Activated CD4-positive, CD25-positive, alpha-beta regulatory T cell treated with anti-CD3 and anti-CD28 coated beads, Interleukin-2, amount 50 U/mL, for 72 hours (primary cell): ENCODE measurements around the gene HMCES.

Source experiments
- DNase-seq: peaks from one replicate; pipeline ENCODE4 v3.0.0; 2021

Gene HMCES, protein sequence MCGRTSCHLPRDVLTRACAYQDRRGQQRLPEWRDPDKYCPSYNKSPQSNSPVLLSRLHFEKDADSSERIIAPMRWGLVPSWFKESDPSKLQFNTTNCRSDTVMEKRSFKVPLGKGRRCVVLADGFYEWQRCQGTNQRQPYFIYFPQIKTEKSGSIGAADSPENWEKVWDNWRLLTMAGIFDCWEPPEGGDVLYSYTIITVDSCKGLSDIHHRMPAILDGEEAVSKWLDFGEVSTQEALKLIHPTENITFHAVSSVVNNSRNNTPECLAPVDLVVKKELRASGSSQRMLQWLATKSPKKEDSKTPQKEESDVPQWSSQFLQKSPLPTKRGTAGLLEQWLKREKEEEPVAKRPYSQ

DNA sequence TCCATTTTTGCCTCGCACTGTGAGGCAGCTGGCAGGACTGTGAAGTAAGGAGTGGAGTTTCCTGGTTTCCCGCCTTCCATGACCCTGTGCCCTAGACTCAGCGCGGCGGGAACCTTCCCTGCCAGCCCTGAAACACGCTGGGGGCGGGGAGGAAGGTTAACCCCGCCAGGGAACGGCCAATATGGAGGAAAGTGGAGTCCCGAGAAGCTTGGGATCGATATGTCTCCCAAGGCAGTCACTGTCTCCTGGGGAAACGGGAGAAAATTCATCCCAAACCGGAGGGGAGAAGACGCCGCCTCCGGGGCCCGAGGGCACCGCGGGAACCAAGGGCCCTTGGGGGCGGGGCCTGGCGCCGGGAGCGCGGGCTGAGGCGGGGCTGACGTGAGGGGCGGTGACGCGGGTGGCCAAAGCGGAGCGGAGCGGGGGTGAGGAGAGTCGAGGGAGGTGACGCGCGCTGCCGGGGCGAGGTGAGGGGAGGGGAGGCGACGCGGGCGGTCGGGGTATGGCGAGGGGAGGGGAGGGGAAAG lies at the start of gene HMCES:
Gene HMCES, plus strand, starts transcription at position 432 of the 527 bp plus-strand sequence. CDS start 863 bp downstream, outside the sequence.
- peak; percentile 96 for DNase-seq

GRCh38 chr3:129228891-129229585 lies 49.6 kb upstream of the HMCES start:
- no peak for DNase-seq

DNA sequence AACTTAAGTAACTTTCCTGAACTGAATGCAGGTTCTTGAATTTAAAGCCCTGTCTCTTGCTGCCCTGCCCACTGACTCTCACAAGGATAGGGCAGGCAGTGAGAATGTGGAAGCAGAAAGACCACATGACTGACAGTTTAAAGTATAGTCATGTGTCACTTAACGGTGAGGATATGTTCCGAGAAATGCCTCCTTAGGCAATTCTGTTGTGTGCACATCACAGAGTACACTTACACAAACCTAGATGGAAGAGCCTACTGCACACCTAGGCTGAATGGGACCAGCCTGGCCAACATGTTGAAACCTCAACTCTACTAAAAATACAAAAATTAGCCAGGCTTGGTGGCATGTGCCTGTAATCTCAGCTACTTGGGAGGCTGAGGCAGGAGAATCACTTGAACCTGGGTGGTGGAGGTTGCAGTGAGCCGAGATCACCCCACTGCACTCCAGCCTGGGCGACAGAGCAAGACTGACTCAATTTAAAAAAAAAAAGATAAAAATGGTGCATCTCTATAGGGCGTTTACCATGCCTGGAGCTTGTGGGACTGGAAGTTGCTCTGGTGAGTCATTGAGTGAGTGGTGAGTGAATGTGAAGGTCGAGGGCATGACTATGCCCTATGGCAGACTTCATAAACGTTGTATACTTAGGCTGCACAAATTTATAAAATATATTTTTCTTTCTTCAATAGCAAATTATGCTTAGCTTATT lies 48.2 kb upstream of the HMCES start:
- DNase-seq = no peak

DNA sequence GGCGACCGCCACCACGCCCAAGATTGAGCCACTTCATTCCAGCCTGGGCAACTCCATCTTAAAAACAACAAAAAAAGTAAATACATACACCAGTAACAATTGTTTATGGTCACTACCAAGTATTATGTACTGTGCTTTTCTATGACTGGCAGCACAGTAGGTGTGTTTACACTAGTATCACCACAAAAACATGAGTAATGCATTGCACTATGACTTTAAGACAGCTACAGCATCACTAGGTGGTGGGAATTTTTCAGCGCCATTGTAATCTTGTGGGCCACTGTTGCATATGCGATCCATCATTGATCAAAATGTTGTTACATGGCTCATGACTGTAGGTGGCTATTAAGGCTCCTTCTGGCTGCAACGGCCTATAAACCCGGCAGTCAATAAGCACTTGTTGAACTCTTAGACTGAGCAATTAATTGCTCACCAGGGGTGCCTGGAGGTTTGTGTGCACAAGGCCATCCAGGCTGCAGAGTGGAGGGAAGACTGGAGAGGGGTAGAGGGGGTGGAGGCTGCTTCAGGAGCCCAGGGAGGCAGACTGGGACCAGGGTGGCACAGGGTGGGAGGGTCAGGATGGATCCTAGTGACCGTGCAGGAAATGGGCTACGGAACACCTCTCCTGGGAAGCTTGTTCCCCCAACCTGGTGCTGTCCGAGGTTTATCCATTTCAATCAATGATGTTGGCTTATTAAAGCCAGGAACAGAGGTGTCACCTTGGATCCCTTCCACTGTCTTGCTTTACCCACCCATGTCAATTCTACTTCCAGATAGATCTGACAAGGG lies 47.1 kb upstream of the HMCES start:
- no peak for DNase-seq

- DNase-seq = no peak
These were observed 45.1 kb upstream of the HMCES start for GRCh38 chr3:129233538-129233937.

- no peak for DNase-seq
These were observed 44.2 kb upstream of the HMCES start for GRCh38 chr3:129234441-129234840.

DNA sequence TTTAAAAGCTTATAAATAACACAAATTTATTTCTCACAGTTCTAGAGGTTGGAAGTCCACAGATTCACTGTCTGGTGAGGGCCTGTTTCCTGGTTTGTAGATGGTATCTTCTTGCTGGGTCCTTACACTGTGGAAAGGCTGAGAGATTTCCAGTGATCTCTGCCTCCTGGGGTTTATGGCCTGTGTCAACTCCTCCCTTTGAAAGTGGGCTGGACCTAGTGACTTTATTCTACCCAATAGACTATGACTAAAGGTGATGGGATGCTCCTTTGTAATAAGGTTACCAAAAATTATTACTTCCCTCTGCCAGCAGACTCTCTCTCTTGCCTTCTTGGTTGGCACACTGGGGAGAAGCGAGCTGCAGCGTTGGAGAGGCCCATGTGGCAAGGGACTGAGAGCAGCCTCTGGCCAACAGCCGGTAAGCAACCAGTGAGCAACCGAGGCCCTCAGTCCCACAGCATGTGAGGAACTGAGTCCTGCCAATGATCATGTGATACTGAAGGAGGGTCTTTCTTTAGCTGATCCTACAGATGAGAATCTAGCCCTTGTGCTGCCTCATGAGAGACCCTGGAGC lies 43.2 kb upstream of the HMCES start:
- no peak for DNase-seq

GRCh38 chr3:129238945-129239705 lies 39.5 kb upstream of the HMCES start:
- DNase-seq = no peak

- no peak for DNase-seq
These were observed 38.7 kb upstream of the HMCES start for GRCh38 chr3:129239991-129240390.

DNA sequence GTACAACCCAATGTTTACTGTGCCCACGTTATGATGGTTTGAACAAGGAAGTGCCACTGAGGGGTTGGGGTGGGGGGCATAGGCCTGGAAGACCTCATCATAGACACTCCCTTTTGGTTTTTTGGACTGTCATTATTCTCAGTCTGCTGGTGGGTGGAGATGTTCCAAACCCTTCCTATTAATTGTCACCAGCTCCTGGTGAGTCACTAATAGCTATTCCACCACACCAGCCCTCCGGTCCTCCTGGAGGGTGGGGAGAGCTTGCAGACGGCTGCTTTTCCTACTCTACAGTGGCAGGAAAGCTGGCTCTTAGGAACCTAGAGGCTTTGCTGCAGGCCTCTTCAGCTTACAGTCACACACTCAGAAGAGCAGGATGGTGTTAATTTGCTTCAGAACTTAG lies 38.2 kb upstream of the HMCES start:
- DNase-seq = no peak

GRCh38 chr3:129245141-129245540 lies 33.5 kb upstream of the HMCES start:
- DNase-seq = no peak

- DNase-seq = peak; percentile 66
These were observed 32.9 kb upstream of the HMCES start for GRCh38 chr3:129245641-129246306.

GRCh38 chr3:129246636-129247035 lies 32.0 kb upstream of the HMCES start:
- no peak for DNase-seq

GRCh38 chr3:129248286-129248979 lies 30.2 kb upstream of the HMCES start:
- DNase-seq = no peak

GRCh38 chr3:129249284-129250065 lies 29.2 kb upstream of the HMCES start, which contains the start of gene COPG1:
COPG1 (plus strand) TSS chr3:129249606; CDS start chr3:129249710, 104 bp downstream.
- peak; percentile 89 for DNase-seq

- DNase-seq = no peak
These were observed 25.9 kb upstream of the HMCES start for GRCh38 chr3:129252748-129253147.

DNA sequence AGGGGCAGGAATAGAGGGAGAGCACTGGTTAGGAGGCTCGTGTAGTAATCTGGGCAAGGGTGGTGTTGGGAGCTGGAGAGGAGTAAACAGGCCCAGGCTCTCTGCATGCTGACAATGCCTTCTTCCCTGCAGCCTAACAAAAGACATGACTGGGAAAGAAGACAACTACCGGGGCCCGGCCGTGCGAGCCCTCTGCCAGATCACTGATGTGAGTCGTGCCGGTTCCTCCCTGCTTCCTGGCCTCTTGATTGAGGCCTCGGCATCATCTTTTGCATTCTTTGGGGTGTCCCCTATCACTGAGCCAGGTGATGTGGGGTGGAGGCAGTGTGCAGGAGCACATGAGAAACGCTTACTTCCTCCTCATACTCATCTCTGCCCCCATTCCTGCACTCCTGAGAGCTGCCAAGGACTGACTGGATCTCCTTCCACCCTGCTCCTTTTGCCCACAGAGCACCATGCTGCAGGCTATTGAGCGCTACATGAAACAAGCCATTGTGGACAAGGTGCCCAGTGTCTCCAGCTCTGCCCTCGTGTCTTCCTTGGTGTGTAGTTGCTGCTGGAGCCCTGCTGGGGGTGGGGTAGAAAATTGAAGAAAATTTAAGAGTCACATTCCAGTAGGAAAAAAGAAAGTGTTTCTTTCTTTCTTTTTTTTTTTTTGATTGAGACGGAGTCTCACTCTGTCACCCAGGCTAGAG lies 24.0 kb upstream of the HMCES start:
- no peak for DNase-seq

GRCh38 chr3:129256270-129256669 lies 22.4 kb upstream of the HMCES start:
- DNase-seq = no peak

DNA sequence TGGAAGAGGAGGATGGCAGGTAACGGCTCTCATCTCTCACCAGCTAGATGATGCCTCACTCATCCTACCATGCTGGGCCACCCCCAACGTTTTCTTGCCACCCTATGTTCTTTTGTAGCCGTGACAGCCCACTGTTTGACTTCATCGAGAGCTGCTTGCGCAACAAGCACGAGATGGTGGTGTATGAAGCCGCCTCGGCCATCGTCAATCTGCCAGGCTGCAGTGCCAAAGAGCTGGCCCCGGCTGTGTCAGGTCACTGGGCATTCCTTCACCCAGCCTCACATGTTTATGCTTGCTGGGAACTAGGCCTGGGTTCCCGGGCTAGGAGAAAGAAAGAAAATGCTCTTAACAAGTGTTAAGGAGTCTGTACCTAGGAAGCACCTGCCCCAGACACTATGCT lies 21.1 kb upstream of the HMCES start:
- no peak for DNase-seq
